HG02938 (cell line): Measurements from ENCODE around the gene NKAIN4.

ENCODE experiments used
- ATAC-seq: cut with Tn5 transposase; IDR thresholded peaks from one replicate; pipeline ENCODE4 v1.9.1; 2021; ENCODE audit warnings: mild to moderate bottlenecking, moderate library complexity; ENCODE audit not compliant: unreplicated experiment

The NKAIN4 gene

GRCh38 chr20:63198606-63199005, 55.7 kb downstream of the NKAIN4 start:
- ATAC-seq: no peak

GRCh38 chr20:63196768-63197470, 57.3 kb downstream of the NKAIN4 start:
- ATAC-seq: no peak

GRCh38 chr20:63194797-63195173, 59.5 kb downstream of the NKAIN4 start:
- ATAC-seq: no peak

- ATAC-seq: no peak
Measured at GRCh38 chr20:63194007-63194796, 60.1 kb downstream of the NKAIN4 start.

- no peak for ATAC-seq
Measured at GRCh38 chr20:63192721-63193120, 61.5 kb downstream of the NKAIN4 start.

GRCh38 chr20:63191400-63191799, 62.9 kb downstream of the NKAIN4 start:
- no peak for ATAC-seq

- no peak for ATAC-seq
Measured at GRCh38 chr20:63190828-63191227, 63.4 kb downstream of the NKAIN4 start.
